IMR-90 (cell line): ENCODE data around the gene OSCP1. TPM values are rescaled to one million over a fixed set of nuclear protein-coding genes. Genes with fewer than 3 reads are reported as not detected.

Experiments used
- ATAC-seq: fragments of 200-7000 bp; cut with Tn5 transposase; 2 replicates; pipeline ENCODE4 v1.9.1; 2020; ENCODE audit warnings: low read depth, mild to moderate bottlenecking, moderate library complexity
- BruUV-seq: library from RNA; stranded (reverse); fragments of 400-500 nt; replicated peaks from 2 replicates; lab custom pipeline; 2021; lab: Mats Ljungman, UMichigan
- CTCF ChIA-PET: fragments of 300-600 bp; formaldehyde crosslinking; extraction: SDS; loops from one replicate; lab custom pipeline; 2021; ENCODE audit warnings: antibody characterized with exemption; lab: Yijun Ruan, JAX
- POLR2A ChIA-PET: fragments of 300-600 bp; sonication (Branson Sonifier 250); formaldehyde crosslinking; loops from one replicate; lab custom pipeline; 2022; ENCODE audit warnings: antibody characterized with exemption; ENCODE audit not compliant: unreplicated experiment; lab: Charles Lee
- DNase-seq: peaks from one replicate; pipeline ENCODE4 v3.0.0; 2013
- H2AFZ ChIP-seq: replicated peaks from 2 replicates; pipeline ENCODE3; 2013; ENCODE audit warnings: low read length, mild to moderate bottlenecking; ENCODE audit not compliant: poor library complexity
- H2AK5ac ChIP-seq: 2 replicates; pipeline ENCODE4 v1.6.1; 2013; ENCODE audit warnings: low read depth, low read length, inconsistent platforms
- H2AK9ac ChIP-seq: replicated peaks from 2 replicates; pipeline ENCODE3; 2013; ENCODE audit warnings: mild to moderate bottlenecking, low read depth, low read length, moderate library complexity; ENCODE audit not compliant: poor library complexity
- H2BK120ac ChIP-seq: 2 replicates; pipeline ENCODE4 v1.6.1; 2013; ENCODE audit warnings: low read depth, low read length, inconsistent platforms
- H2BK15ac ChIP-seq: 3 replicates; pipeline ENCODE4 v1.6.1; 2013; ENCODE audit warnings: low read depth, low read length, inconsistent platforms
- H2BK20ac ChIP-seq: 2 replicates; pipeline ENCODE4 v1.6.1; 2013; ENCODE audit warnings: low read depth, mild to moderate bottlenecking, inconsistent platforms, low read length, moderate library complexity
- H2BK5ac ChIP-seq: 2 replicates; pipeline ENCODE4 v1.6.1; 2013; ENCODE audit warnings: mild to moderate bottlenecking, low read depth, low read length, inconsistent platforms; ENCODE audit not compliant: poor library complexity, severe bottlenecking
- H3K14ac ChIP-seq: replicated peaks from 2 replicates; pipeline ENCODE4 v1.6.1; 2013; ENCODE audit warnings: low read depth, low read length, inconsistent platforms
- H3K18ac ChIP-seq: 2 replicates; pipeline ENCODE4 v1.6.1; 2013; ENCODE audit warnings: low read depth, low read length, control low read depth
- H3K23ac ChIP-seq: 2 replicates; pipeline ENCODE4 v1.6.1; 2013; ENCODE audit warnings: low read depth, low read length, inconsistent platforms
- H3K27ac ChIP-seq: 2 replicates; pipeline ENCODE4 v1.5.1; 2013; ENCODE audit warnings: mild to moderate bottlenecking, control low read depth, low read length; ENCODE audit not compliant: insufficient read depth
- H3K27me3 ChIP-seq: 2 replicates; pipeline ENCODE4 v1.6.1; 2013; ENCODE audit warnings: low read length; ENCODE audit not compliant: control insufficient read depth, insufficient read depth
- H3K36me3 ChIP-seq: 2 replicates; pipeline ENCODE4 v1.6.1; 2013; ENCODE audit warnings: low read length, mixed read lengths; ENCODE audit not compliant: control insufficient read depth, insufficient read depth
- H3K4ac ChIP-seq: 2 replicates; pipeline ENCODE4 v1.6.1; 2013; ENCODE audit warnings: low read depth, low read length, inconsistent platforms
- H3K4me1 ChIP-seq: 2 replicates; pipeline ENCODE4 v1.6.1; 2013; ENCODE audit warnings: low read length, mixed read lengths; ENCODE audit not compliant: control insufficient read depth, insufficient read depth
- H3K4me2 ChIP-seq: 2 replicates; pipeline ENCODE4 v1.6.1; 2013; ENCODE audit warnings: low read depth, mild to moderate bottlenecking, control low read depth, low read length, moderate library complexity
- H3K4me3 ChIP-seq: 2 replicates; pipeline ENCODE4 v1.5.1; 2013; ENCODE audit warnings: low read depth, mild to moderate bottlenecking, control low read depth, low read length, moderate library complexity; ENCODE audit not compliant: insufficient read depth
- H3K56ac ChIP-seq: 2 replicates; pipeline ENCODE4 v1.6.1; 2013; ENCODE audit warnings: low read length, inconsistent platforms; ENCODE audit not compliant: insufficient read depth; ENCODE audit errors: extremely low read depth
- H3K79me1 ChIP-seq, 2 experiments: 2 replicates each; pipeline ENCODE4 v1.6.1; 2013; ENCODE audit warnings: low read length in 2 of 2, inconsistent platforms in 1 of 2, low read depth in 1 of 2
- H3K9ac ChIP-seq: 2 replicates; pipeline ENCODE4 v1.6.1; 2013; ENCODE audit warnings: low read depth, low read length, control low read depth
- H3K9me1 ChIP-seq: 2 replicates; pipeline ENCODE4 v1.6.1; 2013; ENCODE audit warnings: low read length, inconsistent platforms; ENCODE audit not compliant: insufficient read depth
- H3K9me3 ChIP-seq: 2 replicates; pipeline ENCODE4 v1.6.1; 2013; ENCODE audit warnings: low read length; ENCODE audit not compliant: control insufficient read depth, insufficient read depth
- H4K20me1 ChIP-seq: 2 replicates; pipeline ENCODE4 v1.6.1; 2013; ENCODE audit warnings: low read length, inconsistent platforms; ENCODE audit not compliant: insufficient read depth
- H4K5ac ChIP-seq: 2 replicates; pipeline ENCODE4 v1.6.1; 2013; ENCODE audit warnings: mild to moderate bottlenecking, low read depth, low read length, control low read depth
- H4K8ac ChIP-seq, 2 experiments: 2 replicates each; pipeline ENCODE4 v1.6.1; 2013; ENCODE audit warnings: low read depth in 2 of 2, low read length in 2 of 2, control low read depth in 1 of 2, inconsistent platforms in 1 of 2
- H4K91ac ChIP-seq: 2 replicates; pipeline ENCODE4 v1.6.1; 2013; ENCODE audit warnings: low read depth, low read length, inconsistent platforms; ENCODE audit not compliant: insufficient read depth
- CEBPB ChIP-seq: IDR thresholded peaks from 2 replicates; pipeline ENCODE4 v1.6.1; 2012; ENCODE audit warnings: low read depth, low read length, improper control_type of control experiment
- FOS ChIP-seq: fragments of 150-350 bp; IDR thresholded peaks from 2 replicates; pipeline ENCODE4 v1.6.1; 2016; ENCODE audit warnings: low read depth, low read length
- MAFK ChIP-seq: IDR thresholded peaks from 2 replicates; pipeline ENCODE4 v1.6.1; 2012; ENCODE audit warnings: low read depth, low read length, improper control_type of control experiment
- MXI1 ChIP-seq: IDR thresholded peaks from 2 replicates; pipeline ENCODE4 v1.6.1; 2012; ENCODE audit warnings: low read depth, mild to moderate bottlenecking, low read length, moderate library complexity, borderline replicate concordance
- POLR2A ChIP-seq: IDR thresholded peaks from 2 replicates; pipeline ENCODE4 v1.6.1; 2012; ENCODE audit warnings: mild to moderate bottlenecking, low read depth, low read length
- RCOR1 ChIP-seq: IDR thresholded peaks from 2 replicates; pipeline ENCODE4 v1.6.1; 2012; ENCODE audit warnings: mild to moderate bottlenecking, low read length, improper control_type of control experiment; ENCODE audit not compliant: insufficient replicate concordance
- SMC3 ChIP-seq: fragments of 150-350 bp; IDR thresholded peaks from 2 replicates; pipeline ENCODE4 v1.6.1; 2016; ENCODE audit warnings: low read depth, mild to moderate bottlenecking, antibody characterized with exemption, low read length, moderate library complexity
- WGBS, 2 experiments: methylation state at CpG; one replicate each; pipeline versions ENCODE4 v1.1.5 to v1.1.7; 2013; ENCODE audit warnings: missing lambda C conversion rate in 2 of 2; ENCODE audit not compliant: insufficient read length in 1 of 2; ENCODE audit errors: extremely low coverage in 2 of 2; 5-methylcytosine and 5-hydroxymethylcytosine counted together
- dilution Hi-C: fragments of 300-500 bp; cut with HindIII; formaldehyde crosslinking; loops from one replicate; pipeline ENCODE4 v1.14.3; 2018; ENCODE audit warnings: low sequenced_read_pairs; ENCODE audit not compliant: unreplicated experiment
- in situ Hi-C: fragments of 300-500 bp; cut with MboI; formaldehyde crosslinking; loops from 3 replicates; pipeline ENCODE4 v1.14.3; 2019; ENCODE audit warnings: low sequenced_read_pairs, inconsistent platforms, mixed read lengths
- intact Hi-C: fragments of 100-400 bp; cut with micrococcal nuclease; formaldehyde crosslinking; loops from 2 replicates; pipeline ENCODE4 v1.10.0; 2022
- polyA plus RNA-seq, 3 experiments: library from polyadenylated mRNA; depleted of rRNA; stranded (reverse); fragments of >200 nt; gene quantifications; 2 replicates each; pipeline ENCODE4 v1.2.3, GENCODE V29; 2012; ENCODE audit warnings: low replicate concordance in 1 of 3
- total RNA-seq: library from RNA; depleted of rRNA; stranded (reverse); fragments of >200 nt; gene quantifications from 2 replicates; pipeline ENCODE4 v1.2.3, GENCODE V29; 2012
- TF ChIP-seq, protein P1 (sequence below): fragments of 150-350 bp; IDR thresholded peaks from 2 replicates; pipeline ENCODE4 v1.6.1; 2017; ENCODE audit warnings: mild to moderate bottlenecking, antibody characterized with exemption, low read length, low read depth

Gene OSCP1
- total and polyA plus RNA-seq, 2 of the 4 experiments (the other 2 are of a cell fraction) = 7.8 to 11.8 TPM

DNA sequence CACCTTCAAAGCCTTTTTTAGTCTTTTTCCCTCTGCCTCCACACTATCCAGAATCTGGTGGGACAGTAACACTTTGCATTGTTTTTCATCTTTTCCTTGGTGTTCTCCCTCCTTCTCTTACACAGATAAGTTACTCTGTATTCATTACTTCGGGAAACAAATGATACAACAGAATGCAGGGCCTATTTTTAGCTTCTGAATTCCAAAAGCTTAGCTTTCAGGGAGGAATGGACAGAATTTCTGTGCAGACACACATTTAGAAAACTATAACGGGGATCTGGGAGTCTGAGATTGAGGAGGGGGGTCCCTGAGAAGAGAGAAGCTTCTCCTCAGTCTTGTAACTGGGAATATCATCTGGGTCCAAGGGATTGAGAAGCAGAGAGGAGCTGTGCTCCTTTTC lies 61.0 kb downstream of the OSCP1 start:
- Histone ChIP-seq H4K91ac (no peak overlapping the region), H3K9me3 (no peaks in the 10 kb centered on the region), H3K36me3 (peaks cover 23% of the 10 kb centered on the region), H3K27me3 (no peaks in the 10 kb centered on the region), H3K9ac (no peak overlapping the region; the same call in 1 of the 2 replicates), H3K18ac (0 out of 2 replicates have a peak overlapping the region, but pooled peaks have one; percentile 5), H3K23ac (peak overlapping the region; percentile 23; the same call in 1 of the 2 replicates), H3K4me1 (peaks cover 18% of the 10 kb centered on the region), H3K4me3 (no peak overlapping the region), H3K4me2 (no peak overlapping the region), H2AK9ac (no peak overlapping the region), H2BK5ac (peak overlapping the region; percentile 51), H3K56ac (no peak overlapping the region), H2BK15ac (no peak overlapping the region; the same call in 2 of the 3 replicates), H3K79me1 (peaks cover 9 to 56% of the 10 kb centered on the region in 2 experiments), H3K27ac (no peak overlapping the region), H2BK20ac (no peak overlapping the region; the same call in 1 of the 2 replicates), H3K4ac (peak overlapping the region; percentile 25; the same call in 1 of the 2 replicates), H4K5ac (no peak overlapping the region), H4K8ac (peak overlapping the region in 1 of 2 experiments; percentile 12; a peak in 1 of 4 replicates), H2AFZ (no peak overlapping the region), H2BK120ac (no peak overlapping the region; the same call in 1 of the 2 replicates), H3K9me1 (peaks cover 25% of the 10 kb centered on the region), H4K20me1 (peaks cover 15% of the 10 kb centered on the region), H3K14ac (no peak overlapping the region; the same call in 1 of the 2 replicates), H2AK5ac (peak overlapping the region; percentile 27; the same call in 1 of the 2 replicates)
- in situ Hi-C loops = no loop called here
- POLR2A ChIA-PET = no interaction called here
- no peak for ATAC-seq
- TF ChIP-seq MAFK (no peak), MXI1 (no peak), CEBPB (no peak), RCOR1 (no peak), FOS (no peak), POLR2A (no peak), SMC3 (no peak)
- TF ChIP-seq, protein P1, sequence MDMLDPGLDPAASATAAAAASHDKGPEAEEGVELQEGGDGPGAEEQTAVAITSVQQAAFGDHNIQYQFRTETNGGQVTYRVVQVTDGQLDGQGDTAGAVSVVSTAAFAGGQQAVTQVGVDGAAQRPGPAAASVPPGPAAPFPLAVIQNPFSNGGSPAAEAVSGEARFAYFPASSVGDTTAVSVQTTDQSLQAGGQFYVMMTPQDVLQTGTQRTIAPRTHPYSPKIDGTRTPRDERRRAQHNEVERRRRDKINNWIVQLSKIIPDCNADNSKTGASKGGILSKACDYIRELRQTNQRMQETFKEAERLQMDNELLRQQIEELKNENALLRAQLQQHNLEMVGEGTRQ = no peak
- BruUV-seq = no TSS peak
- intact Hi-C loops = loop anchor here (5.0 kb wide), 2 partner anchors 33 to 67 kb away; partner anchors contain the start of gene EVA1B
- WGBS, 2 experiments = no CpG with 5 or more reads among the region's 2 CpGs
- dilution Hi-C loops = no loop called here
- CTCF ChIA-PET = interaction anchor here (1.6 kb wide), 1 partner anchor 239 kb away, joined by 3 read pairs; no protein-coding TSS in a partner anchor
- DNase-seq = no peak
